GM12891 (cell line): ENCODE measurements around the gene ATPAF2.

Experiments used
- DNase-seq: peaks from one replicate; pipeline ENCODE4 v3.0.0; 2011; ENCODE audit warnings: low spot score; ENCODE audit not compliant: insufficient read length
- FAIRE-seq: peaks from 2 replicates; lab custom pipeline; 2011; peaks lifted over from hg19 to GRCh38; lab: Jason Lieb, UNC
- PAX5 ChIP-seq: IDR thresholded peaks from 2 replicates; pipeline ENCODE4 v1.6.1; 2011; ENCODE audit warnings: low read length, moderate library complexity, mild to moderate bottlenecking; ENCODE audit not compliant: insufficient read depth, severe bottlenecking
- POLR2A ChIP-seq: IDR thresholded peaks from 2 replicates; pipeline ENCODE4 v1.6.1; 2011; ENCODE audit warnings: low read depth, low read length, control low read depth
- POLR2AphosphoS5 ChIP-seq: IDR thresholded peaks from 2 replicates; pipeline ENCODE4 v1.6.1; 2011; ENCODE audit warnings: low read depth, low read length, control low read depth
- POU2F2 ChIP-seq: IDR thresholded peaks from 2 replicates; pipeline ENCODE4 v1.6.1; 2011; ENCODE audit warnings: low read depth, mild to moderate bottlenecking, control low read depth, low read length, moderate library complexity
- SPI1 ChIP-seq: IDR thresholded peaks from 2 replicates; pipeline ENCODE4 v1.6.1; 2011; ENCODE audit warnings: low read depth, low read length, control low read depth
- TAF1 ChIP-seq: IDR thresholded peaks from 2 replicates; pipeline ENCODE4 v1.6.1; 2011; ENCODE audit warnings: low read depth, low read length, control low read depth

ATPAF2 gene

DNA sequence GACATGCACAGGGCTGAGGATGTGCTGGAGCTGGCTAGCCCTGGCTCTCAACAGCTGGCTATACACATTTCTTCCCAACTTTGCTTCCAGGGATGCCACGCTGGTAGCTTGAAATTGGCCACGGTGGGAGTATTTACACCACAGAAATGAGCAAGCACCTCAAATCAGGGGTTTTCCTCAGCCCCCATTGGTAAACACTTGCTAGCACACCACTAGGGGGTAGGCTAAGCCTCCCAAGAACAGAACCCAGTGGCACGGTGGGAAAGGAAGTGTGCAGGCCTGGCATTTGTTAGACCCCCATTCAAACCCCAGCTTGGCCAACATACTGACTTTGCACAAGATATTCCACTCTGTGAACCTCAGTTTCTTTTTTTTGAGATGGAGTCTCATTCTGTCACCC, 53.4 kb downstream of the ATPAF2 start:
- DNase-seq (no peak), FAIRE-seq (peak; percentile 57)
- TF ChIP-seq POLR2AphosphoS5: no peak
- TF ChIP-seq SPI1: 0 out of 2 replicates have a peak, but pooled peaks have one; percentile 10
- TF ChIP-seq POU2F2: no peak

DNA sequence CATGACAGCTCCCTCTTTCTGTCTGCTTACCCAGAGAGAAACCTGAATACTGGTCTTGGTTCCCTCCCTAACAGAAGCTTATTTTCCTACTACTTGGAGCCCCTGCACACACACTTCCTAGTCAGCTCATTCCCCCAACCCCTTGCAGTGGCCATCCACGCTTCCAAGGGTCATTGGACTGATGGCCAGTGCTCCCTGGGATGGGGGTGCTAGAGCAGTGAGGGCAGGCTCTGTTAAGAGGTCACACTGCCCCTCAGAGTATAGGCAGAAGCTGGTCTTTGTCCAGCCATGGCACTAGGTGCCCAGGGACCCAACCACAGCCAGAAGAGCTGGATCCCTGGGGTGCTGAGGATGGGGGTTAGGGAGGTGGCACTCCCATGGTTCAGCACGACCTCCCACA, 53.8 kb downstream of the ATPAF2 start:
- no peak for FAIRE-seq

DNA sequence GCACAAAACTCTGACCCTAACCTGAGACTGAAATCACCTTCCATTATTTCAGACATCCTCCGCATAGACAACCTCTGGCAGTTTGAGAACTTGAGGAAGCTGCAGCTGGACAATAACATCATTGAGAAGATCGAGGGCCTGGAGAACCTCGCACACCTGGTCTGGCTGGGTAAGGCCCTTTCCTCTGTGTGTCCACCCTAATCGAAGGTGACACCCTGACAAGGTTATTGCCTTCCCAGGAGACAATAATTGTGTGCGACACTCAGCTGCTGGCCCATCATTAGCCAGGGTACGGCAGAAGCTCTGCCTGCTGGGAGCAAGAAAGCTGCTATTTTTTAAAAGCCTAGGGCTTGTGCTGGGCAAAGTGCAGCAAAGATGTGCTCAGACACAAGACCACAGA, 55.2 kb downstream of the ATPAF2 start:
- no peak for FAIRE-seq
- TF ChIP-seq POLR2AphosphoS5 (no peak), POU2F2 (no peak), SPI1 (no peak), TAF1 (no peak), POLR2A (no peak)
- no peak for DNase-seq

More for the DNA sequence above, 53.8 kb downstream of the ATPAF2 start:
- TF ChIP-seq POLR2A: no peak
- no peak for TF ChIP-seq POLR2AphosphoS5
- no peak for TF ChIP-seq PAX5
- TF ChIP-seq TAF1: no peak
- no peak for TF ChIP-seq SPI1
- no peak for TF ChIP-seq POU2F2
- no peak for DNase-seq

DNA sequence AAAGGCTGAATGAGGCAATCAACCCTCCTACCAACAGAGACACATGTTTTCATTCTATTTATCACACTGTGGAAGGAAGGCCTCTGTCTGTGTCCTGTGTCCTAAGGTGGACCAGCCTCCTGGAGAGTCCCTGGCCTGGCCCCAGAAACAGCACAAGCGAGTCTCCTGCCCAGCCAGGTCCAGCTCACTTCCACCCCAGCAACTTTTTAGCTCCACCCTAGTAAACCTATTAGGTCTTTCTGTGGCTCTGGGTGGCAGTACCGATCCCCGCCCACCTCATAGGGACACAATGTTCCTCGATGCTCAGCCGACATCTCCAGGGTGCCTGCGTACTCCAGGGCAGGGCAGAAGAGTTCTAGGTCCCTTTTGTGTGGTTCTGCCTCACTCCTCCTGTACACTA, 55.6 kb downstream of the ATPAF2 start:
- DNase-seq (no peak), FAIRE-seq (no peak)
- TF ChIP-seq SPI1 (no peak), POLR2AphosphoS5 (no peak), PAX5 (no peak), TAF1 (no peak), POU2F2 (no peak), POLR2A (no peak)

DNA sequence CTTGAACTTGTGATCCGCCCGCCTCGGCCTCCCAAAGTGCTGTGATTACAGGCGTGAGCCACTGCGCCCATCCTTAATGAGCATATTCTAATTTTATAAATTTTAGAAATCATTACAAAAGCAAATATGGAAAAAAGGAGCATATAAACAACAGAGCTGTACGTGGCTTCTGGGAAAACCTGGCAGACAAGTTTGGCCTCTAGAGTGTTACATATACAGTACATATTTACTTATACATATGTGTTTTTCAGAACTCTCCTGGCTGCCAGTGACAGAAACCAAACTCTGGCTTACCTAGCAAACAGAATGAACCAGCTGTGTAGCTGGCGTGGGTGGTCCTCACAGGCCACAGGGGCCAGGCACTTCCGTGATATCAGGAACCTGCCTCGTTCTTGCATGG, 56.2 kb downstream of the ATPAF2 start:
- FAIRE-seq: no peak
- DNase-seq: no peak
- no peak for TF ChIP-seq PAX5
- no peak for TF ChIP-seq SPI1
- TF ChIP-seq POLR2AphosphoS5: no peak
- TF ChIP-seq TAF1: no peak
- TF ChIP-seq POLR2A: no peak
- TF ChIP-seq POU2F2: no peak

DNA sequence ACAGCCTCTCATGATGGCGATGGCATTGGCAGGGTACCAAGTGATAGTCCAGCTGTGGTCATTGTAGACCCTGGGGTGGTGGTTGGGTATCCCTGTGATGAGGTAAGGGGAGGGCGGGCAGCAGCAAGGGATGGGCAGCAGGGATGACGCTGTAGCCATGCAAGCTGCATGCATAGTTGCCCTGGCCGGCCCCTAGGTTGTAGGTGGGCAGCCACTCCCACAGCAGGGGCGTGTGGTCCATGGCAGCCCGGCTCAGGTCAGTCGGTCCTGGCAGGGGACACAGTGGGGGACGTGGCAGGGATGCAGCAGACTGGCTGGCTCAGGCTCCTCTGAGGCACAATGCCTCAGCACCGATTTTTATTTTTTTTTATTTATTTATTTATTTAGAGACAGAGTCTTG, 57.6 kb downstream of the ATPAF2 start:
- no peak for FAIRE-seq
- no peak for DNase-seq
- TF ChIP-seq PAX5 (no peak), TAF1 (no peak), SPI1 (no peak), POU2F2 (no peak), POLR2A (no peak), POLR2AphosphoS5 (no peak)

DNA sequence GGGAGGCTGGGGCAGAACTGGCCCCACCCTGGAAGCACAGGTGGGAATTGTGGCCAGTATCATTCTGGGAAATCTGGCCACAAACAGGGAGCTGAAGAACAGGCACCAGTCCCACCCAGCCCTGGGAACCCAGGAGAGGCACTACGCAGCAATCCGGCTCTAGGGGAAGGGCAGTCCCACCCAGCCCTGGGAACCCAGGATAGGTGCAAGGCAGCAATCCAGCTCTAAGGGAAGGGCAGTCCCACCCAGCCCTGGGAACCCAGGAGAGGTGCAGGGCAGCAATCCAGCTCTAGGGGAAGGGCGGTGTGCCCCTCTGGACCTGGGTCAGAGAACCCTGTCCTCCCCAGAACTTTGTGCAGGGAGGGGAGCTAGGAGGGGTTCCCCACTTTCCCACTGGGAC, 59.2 kb downstream of the ATPAF2 start:
- DNase-seq (no peak), FAIRE-seq (no peak)
- no peak for TF ChIP-seq POLR2A
- no peak for TF ChIP-seq POLR2AphosphoS5
- no peak for TF ChIP-seq TAF1
- no peak for TF ChIP-seq PAX5
- no peak for TF ChIP-seq SPI1
- no peak for TF ChIP-seq POU2F2

DNA sequence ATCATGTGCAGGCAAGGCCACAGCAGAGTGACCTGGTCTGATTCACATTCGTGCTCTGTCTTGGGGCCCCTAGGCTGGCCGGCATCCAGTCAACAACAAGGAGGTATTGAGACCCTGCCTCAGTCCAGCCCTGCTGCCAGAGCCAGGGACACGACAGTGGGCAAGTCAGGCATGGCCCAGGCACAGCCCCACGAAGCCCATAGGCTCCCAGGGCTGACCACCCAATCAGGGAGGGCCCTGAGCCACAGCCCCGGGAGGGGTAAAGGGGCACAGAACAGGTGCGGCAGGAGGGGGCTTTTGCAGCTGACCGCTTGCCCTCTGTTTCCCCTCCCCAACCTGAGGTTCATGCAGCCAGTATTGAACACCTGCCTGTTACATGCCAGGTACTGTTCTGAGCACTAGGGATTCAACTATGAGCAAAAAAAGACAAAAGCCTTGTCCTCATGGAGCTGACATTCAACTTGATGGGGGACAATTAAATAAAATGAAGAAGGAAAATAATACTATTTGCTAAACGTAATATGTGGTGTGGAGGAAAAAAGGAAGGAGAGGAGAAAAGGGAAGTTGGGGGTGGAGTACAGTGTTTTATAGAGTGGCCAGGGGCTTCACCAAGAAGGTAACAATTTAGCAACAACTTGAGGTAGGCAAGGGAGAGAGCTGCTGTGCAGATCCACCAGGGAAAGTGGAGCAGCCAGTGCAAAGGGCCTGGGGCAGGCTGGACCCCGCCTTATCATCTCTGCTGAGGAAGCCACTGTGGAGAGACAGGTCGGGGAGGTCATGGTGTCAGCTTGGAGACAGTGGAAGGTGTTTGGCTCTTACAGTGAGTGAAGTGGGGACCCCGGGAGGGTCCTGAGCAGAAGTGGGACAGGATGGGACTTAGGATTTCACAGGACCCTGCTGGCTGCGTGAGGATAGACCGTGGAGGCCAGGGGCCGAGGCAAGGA, 60.2 kb downstream of the ATPAF2 start:
- DNase-seq (no peak), FAIRE-seq (no peak)
- TF ChIP-seq POU2F2 (no peak), POLR2A (no peak), PAX5 (no peak), TAF1 (no peak), POLR2AphosphoS5 (no peak), SPI1 (no peak)

DNA sequence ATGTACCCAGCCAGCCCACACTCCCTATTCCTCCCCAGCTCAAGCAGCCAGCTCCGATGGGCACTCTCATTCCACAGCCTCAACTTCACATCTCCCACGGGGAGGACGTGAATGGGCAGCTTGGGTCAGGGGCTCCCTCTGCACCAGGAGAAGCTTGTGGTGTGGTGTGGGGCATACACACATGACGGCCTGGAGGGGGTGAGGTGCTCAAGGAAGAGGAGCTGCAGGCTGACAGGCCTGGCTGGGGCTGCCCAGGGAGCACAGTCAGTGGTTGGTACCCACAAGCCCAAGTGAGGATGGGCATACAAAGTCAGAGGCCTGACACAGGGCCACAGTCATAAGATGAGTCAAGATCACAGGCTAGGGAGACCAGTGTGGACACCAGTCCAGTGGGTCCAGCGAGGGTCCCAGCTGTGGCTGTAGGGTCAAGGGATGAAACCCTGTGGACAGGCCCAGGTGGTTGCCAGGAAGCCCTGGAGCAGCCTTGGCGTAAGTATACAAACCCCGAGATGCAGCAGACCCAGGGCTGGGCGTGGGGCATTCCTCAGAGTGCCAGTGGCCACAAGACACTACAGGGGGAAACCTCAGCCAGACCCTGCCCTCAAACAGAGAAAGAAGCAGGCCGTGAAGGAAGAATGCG, 61.9 kb downstream of the ATPAF2 start:
- FAIRE-seq: no peak
- no peak for TF ChIP-seq POLR2A
- TF ChIP-seq PAX5: no peak
- no peak for TF ChIP-seq SPI1
- no peak for TF ChIP-seq POLR2AphosphoS5
- no peak for TF ChIP-seq POU2F2
- TF ChIP-seq TAF1: no peak
- no peak for DNase-seq

DNA sequence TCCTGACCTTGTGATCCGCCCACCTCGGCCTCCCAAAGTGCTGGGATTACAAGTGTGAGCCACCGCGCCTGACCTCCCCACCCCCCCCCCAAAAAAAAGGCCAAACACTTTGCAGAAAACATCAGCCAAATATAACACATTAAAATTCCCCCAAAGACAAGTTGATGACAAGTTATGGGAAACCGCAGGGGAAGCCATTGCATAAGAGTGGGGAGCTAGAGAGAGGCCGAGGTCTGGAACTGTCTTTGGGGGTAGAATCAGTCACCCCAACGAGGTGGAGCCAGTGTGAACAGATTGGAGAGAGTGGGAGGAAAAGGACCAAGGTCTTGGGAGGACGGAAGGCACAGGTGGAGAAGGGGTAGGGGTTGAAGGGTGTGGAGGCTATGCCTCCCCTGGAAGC, 63.5 kb downstream of the ATPAF2 start:
- FAIRE-seq (no peak), DNase-seq (no peak)
- TF ChIP-seq POLR2A (no peak), SPI1 (no peak), PAX5 (no peak), POU2F2 (no peak), POLR2AphosphoS5 (no peak), TAF1 (no peak)

DNA sequence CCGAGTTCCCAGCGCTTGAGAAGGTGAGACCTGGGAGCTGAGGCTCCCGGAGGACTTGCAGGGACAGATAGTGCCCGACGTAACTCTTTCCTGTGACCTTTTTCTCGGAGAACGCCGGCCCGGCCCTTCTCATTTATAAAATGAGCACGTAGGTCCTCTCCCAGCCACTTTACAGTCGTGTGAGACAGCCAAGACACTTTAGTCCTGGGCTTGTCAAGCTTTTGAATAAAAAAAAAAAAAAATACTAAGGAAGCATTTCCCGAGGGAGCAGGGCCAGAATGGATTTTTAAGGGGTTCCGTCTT, 66.1 kb downstream of the ATPAF2 start:
- DNase-seq (no peak), FAIRE-seq (no peak)
- TF ChIP-seq PAX5: no peak
- no peak for TF ChIP-seq TAF1
- TF ChIP-seq POLR2AphosphoS5: no peak
- TF ChIP-seq POU2F2: no peak
- TF ChIP-seq POLR2A: no peak
- TF ChIP-seq SPI1: no peak
